Cardiac muscle cell (in vitro differentiated cells and primary cell): ENCODE data around the gene ATRNL1. TPM values are rescaled to one million over a fixed set of nuclear protein-coding genes. Genes with fewer than 3 reads are reported as not detected.

ENCODE experiments used
- DNase-seq, 2 donors: peaks; one replicate each; pipeline versions ENCODE4 v3.0.0 to v3.0.0-alpha.2; 2010 to 2017; ENCODE audit warnings: low read depth in 1 of 2, low spot score in 1 of 2
- H3K27ac ChIP-seq: fragments of 200-600 bp; sonication (generic); 2 replicates; pipeline ENCODE4 v1.5.1; 2016
- H3K27me3 ChIP-seq: fragments of 200-600 bp; sonication (generic); 2 replicates; pipeline ENCODE4 v1.6.0; 2016; ENCODE audit warnings: control low read depth
- H3K36me3 ChIP-seq: fragments of 200-600 bp; sonication (generic); 2 replicates; pipeline ENCODE4 v1.5.1; 2016; ENCODE audit warnings: control low read depth
- H3K4me1 ChIP-seq: fragments of 200-600 bp; sonication (generic); 2 replicates; pipeline ENCODE4 v1.8.1; 2017; ENCODE audit warnings: low read depth, mild to moderate bottlenecking, mixed run types
- H3K4me3 ChIP-seq: fragments of 200-600 bp; sonication (generic); 2 replicates; pipeline ENCODE4 v1.5.1; 2016; ENCODE audit warnings: mild to moderate bottlenecking
- H3K9me3 ChIP-seq: fragments of 200-600 bp; sonication (generic); 2 replicates; pipeline ENCODE4 v1.5.1; 2017; ENCODE audit warnings: low read depth, mild to moderate bottlenecking, control low read depth
- polyA plus RNA-seq: library from polyadenylated mRNA; unstranded; fragments of >200 nt; fragmentation: Nextera tagmentation; extraction: Ambion mirVana; gene quantifications from 2 replicates; pipeline ENCODE4 v1.2.1, GENCODE V29; 2016
- total RNA-seq: library from RNA; depleted of rRNA; stranded (reverse); fragments of >200 nt; gene quantifications from 2 replicates; pipeline ENCODE4 v1.2.3, GENCODE V29; 2016
- TF ChIP-seq, protein P1 (sequence below): IDR thresholded peaks from 2 replicates; pipeline ENCODE4 v1.5.1; 2012; ENCODE audit warnings: low read depth, mild to moderate bottlenecking, low read length

The ATRNL1 gene
- total and polyA plus RNA-seq, 2 experiments from 2014 or later: 4.5 to 14.1 TPM

DNA sequence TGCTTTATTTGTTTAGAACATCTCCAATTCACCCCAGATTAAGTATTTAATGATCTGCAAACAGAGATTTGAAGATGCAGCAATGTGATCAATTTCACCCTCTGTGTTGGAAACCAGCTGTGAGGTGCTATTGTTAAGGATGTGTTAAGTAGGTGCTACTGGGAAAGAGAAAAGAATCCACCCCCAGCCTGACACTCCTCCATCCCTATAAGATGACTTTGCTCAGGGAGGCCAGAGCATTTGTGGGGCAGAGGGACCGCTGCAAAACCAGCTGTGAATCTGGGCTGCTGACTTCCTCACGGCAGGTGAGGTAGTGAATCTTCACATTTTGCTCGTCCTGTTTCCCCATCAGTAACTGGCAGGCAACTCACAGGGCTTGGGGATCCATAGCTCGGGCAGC, 882.3 kb downstream of the ATRNL1 start:
- TF ChIP-seq, protein P1, sequence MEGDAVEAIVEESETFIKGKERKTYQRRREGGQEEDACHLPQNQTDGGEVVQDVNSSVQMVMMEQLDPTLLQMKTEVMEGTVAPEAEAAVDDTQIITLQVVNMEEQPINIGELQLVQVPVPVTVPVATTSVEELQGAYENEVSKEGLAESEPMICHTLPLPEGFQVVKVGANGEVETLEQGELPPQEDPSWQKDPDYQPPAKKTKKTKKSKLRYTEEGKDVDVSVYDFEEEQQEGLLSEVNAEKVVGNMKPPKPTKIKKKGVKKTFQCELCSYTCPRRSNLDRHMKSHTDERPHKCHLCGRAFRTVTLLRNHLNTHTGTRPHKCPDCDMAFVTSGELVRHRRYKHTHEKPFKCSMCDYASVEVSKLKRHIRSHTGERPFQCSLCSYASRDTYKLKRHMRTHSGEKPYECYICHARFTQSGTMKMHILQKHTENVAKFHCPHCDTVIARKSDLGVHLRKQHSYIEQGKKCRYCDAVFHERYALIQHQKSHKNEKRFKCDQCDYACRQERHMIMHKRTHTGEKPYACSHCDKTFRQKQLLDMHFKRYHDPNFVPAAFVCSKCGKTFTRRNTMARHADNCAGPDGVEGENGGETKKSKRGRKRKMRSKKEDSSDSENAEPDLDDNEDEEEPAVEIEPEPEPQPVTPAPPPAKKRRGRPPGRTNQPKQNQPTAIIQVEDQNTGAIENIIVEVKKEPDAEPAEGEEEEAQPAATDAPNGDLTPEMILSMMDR: no peak
- H3K27ac ChIP-seq: no peak overlapping the region
- no peaks in the 10 kb centered on the region for H3K36me3 ChIP-seq
- H3K4me1 ChIP-seq: peaks cover 4% of the 10 kb centered on the region
- no peak overlapping the region for H3K4me3 ChIP-seq
- no peaks in the 10 kb centered on the region for H3K27me3 ChIP-seq
- DNase-seq: no peak
- H3K9me3 ChIP-seq: no peaks in the 10 kb centered on the region

DNA sequence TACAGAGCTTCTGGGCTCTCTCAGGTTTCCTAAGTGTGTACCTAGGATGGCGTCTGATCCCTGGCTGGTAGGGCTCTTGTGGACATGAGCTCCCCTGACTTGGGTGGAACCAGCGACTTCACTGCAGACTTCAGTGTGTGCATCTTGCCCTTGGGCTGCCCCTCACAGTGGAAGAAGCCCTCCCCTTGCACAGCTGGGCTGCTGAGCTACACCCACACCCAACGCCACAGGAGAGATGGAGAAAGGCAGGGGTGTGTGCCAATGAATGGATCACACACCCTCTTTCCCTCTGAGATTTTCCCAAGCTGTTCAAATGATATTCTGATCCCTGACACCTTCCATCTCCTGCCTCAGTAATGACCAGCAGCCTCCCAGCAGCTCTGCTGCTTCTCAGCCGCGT, 883.2 kb downstream of the ATRNL1 start:
- no peak for DNase-seq
- H3K27me3 ChIP-seq: no peaks in the 10 kb centered on the region
- H3K36me3 ChIP-seq: no peaks in the 10 kb centered on the region
- H3K4me3 ChIP-seq: no peak overlapping the region
- H3K4me1 ChIP-seq: peaks cover 4% of the 10 kb centered on the region
- TF ChIP-seq, protein P1: no peak
- H3K9me3 ChIP-seq: no peaks in the 10 kb centered on the region
- no peak overlapping the region for H3K27ac ChIP-seq

GRCh38 chr10:115977855-115978254, 884.7 kb downstream of the ATRNL1 start:
- Histone ChIP-seq H3K9me3 (no peaks in the 10 kb centered on the region), H3K4me1 (peaks cover 4% of the 10 kb centered on the region), H3K36me3 (no peaks in the 10 kb centered on the region), H3K4me3 (no peak overlapping the region), H3K27ac (no peak overlapping the region), H3K27me3 (no peaks in the 10 kb centered on the region)
- DNase-seq: no peak
- TF ChIP-seq, protein P1: no peak

- DNase-seq: no peak
- H3K27ac ChIP-seq: no peak overlapping the region
- TF ChIP-seq, protein P1: no peak
Measured at GRCh38 chr10:115979576-115979975, 886.4 kb downstream of the ATRNL1 start.

DNA sequence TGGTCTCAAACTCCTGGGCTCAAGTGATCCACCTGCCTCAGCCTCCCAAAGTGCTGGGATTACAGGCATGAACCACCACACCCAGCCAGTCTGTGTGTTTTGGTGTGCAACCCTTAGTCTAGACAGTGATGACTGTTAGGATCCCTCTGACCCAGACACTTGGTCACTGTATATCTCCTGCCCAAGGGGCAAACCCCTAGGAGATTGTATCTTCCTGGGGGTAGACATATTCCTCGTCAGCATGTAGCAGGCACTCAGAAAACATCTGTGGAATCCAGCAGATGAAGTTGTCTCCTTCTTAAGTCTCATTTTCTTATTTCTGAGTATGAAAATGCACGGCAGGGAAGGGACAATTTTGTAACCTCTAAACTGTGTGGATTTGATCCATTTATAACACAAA, 887.3 kb downstream of the ATRNL1 start:
- Histone ChIP-seq H3K27me3 (no peaks in the 10 kb centered on the region), H3K36me3 (no peaks in the 10 kb centered on the region), H3K27ac (no peak overlapping the region), H3K4me3 (no peak overlapping the region), H3K9me3 (no peaks in the 10 kb centered on the region), H3K4me1 (no peaks in the 10 kb centered on the region)
- TF ChIP-seq, protein P1: no peak
- DNase-seq: no peak

More at GRCh38 chr10:115979576-115979975, 886.4 kb downstream of the ATRNL1 start:
- Histone ChIP-seq H3K9me3 (no peaks in the 10 kb centered on the region), H3K4me3 (no peak overlapping the region), H3K4me1 (no peaks in the 10 kb centered on the region), H3K27me3 (no peaks in the 10 kb centered on the region), H3K36me3 (no peaks in the 10 kb centered on the region)

- TF ChIP-seq, protein P1: no peak
- Histone ChIP-seq H3K9me3 (no peaks in the 10 kb centered on the region), H3K36me3 (no peaks in the 10 kb centered on the region), H3K4me1 (no peaks in the 10 kb centered on the region), H3K27ac (no peak overlapping the region), H3K27me3 (no peaks in the 10 kb centered on the region), H3K4me3 (no peak overlapping the region)
- DNase-seq: peak in 1 of 2 donors; percentile 5
Measured at GRCh38 chr10:115981081-115981480, 887.9 kb downstream of the ATRNL1 start.
